Measurements from ENCODE around the gene USH2A. TPM values are rescaled to one million over a fixed set of nuclear protein-coding genes. Genes with fewer than 3 reads are reported as not detected.

The USH2A gene
- total RNA-seq, 2 experiments from 2014 or later: not detected

- Histone ChIP-seq H3K9me3 (ENCODE audit: control insufficient read depth in 1 of 2, insufficient read depth in 1 of 2, low read length in 2 of 2) (peaks cover 0 to 3% of the 10 kb centered on the region in 2 experiments), H3K27ac (ENCODE audit: low read depth in 1 of 2, low read length in 2 of 2) (no peak overlapping the region), H3K27me3 (ENCODE audit: control insufficient read depth in 1 of 2, insufficient read depth in 2 of 2, low read length in 2 of 2) (no peaks in the 10 kb centered on the region), H3K4me1 (ENCODE audit: insufficient read depth, low read length) (no peaks in the 10 kb centered on the region), H3K36me3 (ENCODE audit: insufficient read depth, low read length) (no peaks in the 10 kb centered on the region), H3K4me3 (ENCODE audit: low read length) (no peak overlapping the region)
- no peaks in the 10 kb centered on the region for H3K4me1 Mint-ChIP-seq (ENCODE audit: low read depth)
- H3K27me3 Mint-ChIP-seq: no peaks in the 10 kb centered on the region
- DNase-seq: no peak
- TF ChIP-seq, protein P1, sequence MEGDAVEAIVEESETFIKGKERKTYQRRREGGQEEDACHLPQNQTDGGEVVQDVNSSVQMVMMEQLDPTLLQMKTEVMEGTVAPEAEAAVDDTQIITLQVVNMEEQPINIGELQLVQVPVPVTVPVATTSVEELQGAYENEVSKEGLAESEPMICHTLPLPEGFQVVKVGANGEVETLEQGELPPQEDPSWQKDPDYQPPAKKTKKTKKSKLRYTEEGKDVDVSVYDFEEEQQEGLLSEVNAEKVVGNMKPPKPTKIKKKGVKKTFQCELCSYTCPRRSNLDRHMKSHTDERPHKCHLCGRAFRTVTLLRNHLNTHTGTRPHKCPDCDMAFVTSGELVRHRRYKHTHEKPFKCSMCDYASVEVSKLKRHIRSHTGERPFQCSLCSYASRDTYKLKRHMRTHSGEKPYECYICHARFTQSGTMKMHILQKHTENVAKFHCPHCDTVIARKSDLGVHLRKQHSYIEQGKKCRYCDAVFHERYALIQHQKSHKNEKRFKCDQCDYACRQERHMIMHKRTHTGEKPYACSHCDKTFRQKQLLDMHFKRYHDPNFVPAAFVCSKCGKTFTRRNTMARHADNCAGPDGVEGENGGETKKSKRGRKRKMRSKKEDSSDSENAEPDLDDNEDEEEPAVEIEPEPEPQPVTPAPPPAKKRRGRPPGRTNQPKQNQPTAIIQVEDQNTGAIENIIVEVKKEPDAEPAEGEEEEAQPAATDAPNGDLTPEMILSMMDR (IDR thresholded peaks at IDR 0.05): no peak
- H3K4me3 Mint-ChIP-seq: no peak overlapping the region
- H3K36me3 Mint-ChIP-seq (ENCODE audit: low read depth): no peaks in the 10 kb centered on the region
- no peak overlapping the region for H3K27ac Mint-ChIP-seq
- ChIA-PET CTCF (no interaction called here), POLR2A (no interaction called here)
- peaks cover under 1% of the 10 kb centered on the region for H3K9me3 Mint-ChIP-seq
- intact Hi-C loops (cut with DNase I, micrococcal nuclease): no loop called here
- no peak for ATAC-seq (ENCODE audit: poor library complexity)
Measured at GRCh38 chr1:216057947-216058346, 365.3 kb downstream of the USH2A start.

DNA sequence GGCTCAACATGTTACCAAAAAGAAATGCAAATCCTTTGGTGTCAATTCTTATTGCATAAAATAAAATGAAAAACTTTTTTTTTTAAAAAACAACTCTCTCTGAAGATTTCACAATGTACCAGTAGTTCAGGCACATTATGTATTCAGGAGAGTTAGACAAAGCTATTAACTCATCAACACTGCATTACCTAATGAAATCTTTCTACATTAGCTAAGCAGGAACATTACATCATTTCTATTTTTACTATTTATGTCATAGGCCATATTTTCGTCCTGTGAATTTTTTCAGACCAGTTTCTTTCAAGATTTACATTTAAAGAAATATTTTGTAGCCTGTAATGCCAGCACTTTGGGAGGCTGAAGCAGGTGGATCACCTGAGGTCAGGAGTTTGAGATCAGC, 366.2 kb downstream of the USH2A start:
- Mint-ChIP-seq H3K9me3 (peaks cover 4% of the 10 kb centered on the region), H3K4me1 (ENCODE audit: low read depth) (no peaks in the 10 kb centered on the region), H3K4me3 (no peak overlapping the region), H3K27me3 (no peaks in the 10 kb centered on the region), H3K36me3 (ENCODE audit: low read depth) (no peaks in the 10 kb centered on the region), H3K27ac (no peak overlapping the region)
- ATAC-seq (ENCODE audit: poor library complexity) (no peak), DNase-seq (no peak)
- no peaks in the 10 kb centered on the region for H3K36me3 ChIP-seq (ENCODE audit: insufficient read depth, low read length)
- ChIA-PET POLR2A (no interaction called here), CTCF (no interaction called here)
- H3K9me3 ChIP-seq (ENCODE audit: control insufficient read depth in 1 of 2, insufficient read depth in 1 of 2, low read length in 2 of 2): peaks cover 0 to 3% of the 10 kb centered on the region in 2 experiments
- TF ChIP-seq, protein P1 (IDR thresholded peaks at IDR 0.05): no peak
- H3K27me3 ChIP-seq (ENCODE audit: control insufficient read depth in 1 of 2, insufficient read depth in 2 of 2, low read length in 2 of 2): no peaks in the 10 kb centered on the region
- intact Hi-C loops (cut with DNase I, micrococcal nuclease): no loop called here
- H3K4me3 ChIP-seq (ENCODE audit: low read length): no peak overlapping the region
- H3K27ac ChIP-seq (ENCODE audit: low read depth in 1 of 2, low read length in 2 of 2): no peak overlapping the region
- H3K4me1 ChIP-seq (ENCODE audit: insufficient read depth, low read length): no peaks in the 10 kb centered on the region

GRCh38 chr1:216055004-216055403, 368.2 kb downstream of the USH2A start:
- H3K4me1 ChIP-seq (ENCODE audit: insufficient read depth, low read length): no peaks in the 10 kb centered on the region
- no peak overlapping the region for H3K27ac ChIP-seq (ENCODE audit: low read depth in 1 of 2, low read length in 2 of 2)
- intact Hi-C loops (cut with DNase I, micrococcal nuclease): no loop called here
- no peaks in the 10 kb centered on the region for H3K27me3 ChIP-seq (ENCODE audit: control insufficient read depth in 1 of 2, insufficient read depth in 2 of 2, low read length in 2 of 2)
- H3K36me3 ChIP-seq (ENCODE audit: insufficient read depth, low read length): no peaks in the 10 kb centered on the region
- H3K27me3 Mint-ChIP-seq: no peaks in the 10 kb centered on the region
- H3K4me3 ChIP-seq (ENCODE audit: low read length): no peak overlapping the region
- H3K27ac Mint-ChIP-seq: no peak overlapping the region
- ChIA-PET POLR2A (no interaction called here), CTCF (no interaction called here)
- ATAC-seq (ENCODE audit: poor library complexity) (no peak), DNase-seq (no peak)
- no peak overlapping the region for H3K4me3 Mint-ChIP-seq
- H3K4me1 Mint-ChIP-seq (ENCODE audit: low read depth): no peaks in the 10 kb centered on the region
- H3K36me3 Mint-ChIP-seq (ENCODE audit: low read depth): no peaks in the 10 kb centered on the region
- TF ChIP-seq, protein P1 (IDR thresholded peaks at IDR 0.05): no peak
- H3K9me3 Mint-ChIP-seq: peaks cover 6% of the 10 kb centered on the region
- peaks cover 0 to 9% of the 10 kb centered on the region in 2 experiments for H3K9me3 ChIP-seq (ENCODE audit: control insufficient read depth in 1 of 2, insufficient read depth in 1 of 2, low read length in 2 of 2)
